Head of caudate nucleus (tissue), 42 donors: Measurements from ENCODE around the gene CDHR5.
"Not testable (repeated sequence)": the region's sequence is repeated elsewhere in the genome, so short reads cannot be mapped to it uniquely, and the experiment has no call there.

Experiments
- DNase-seq, 42 donors: peaks; one replicate each; pipeline versions ENCODE4 v3.0.0 to v3.0.0-alpha.2; 2020 to 2021; ENCODE audit warnings: mixed read lengths in 7 of 42
- intact Hi-C: fragments of 100-400 bp; cut with DNase I; formaldehyde crosslinking; loops from one replicate; pipeline ENCODE4 v1.15.0; 2022

The CDHR5 gene, protein sequence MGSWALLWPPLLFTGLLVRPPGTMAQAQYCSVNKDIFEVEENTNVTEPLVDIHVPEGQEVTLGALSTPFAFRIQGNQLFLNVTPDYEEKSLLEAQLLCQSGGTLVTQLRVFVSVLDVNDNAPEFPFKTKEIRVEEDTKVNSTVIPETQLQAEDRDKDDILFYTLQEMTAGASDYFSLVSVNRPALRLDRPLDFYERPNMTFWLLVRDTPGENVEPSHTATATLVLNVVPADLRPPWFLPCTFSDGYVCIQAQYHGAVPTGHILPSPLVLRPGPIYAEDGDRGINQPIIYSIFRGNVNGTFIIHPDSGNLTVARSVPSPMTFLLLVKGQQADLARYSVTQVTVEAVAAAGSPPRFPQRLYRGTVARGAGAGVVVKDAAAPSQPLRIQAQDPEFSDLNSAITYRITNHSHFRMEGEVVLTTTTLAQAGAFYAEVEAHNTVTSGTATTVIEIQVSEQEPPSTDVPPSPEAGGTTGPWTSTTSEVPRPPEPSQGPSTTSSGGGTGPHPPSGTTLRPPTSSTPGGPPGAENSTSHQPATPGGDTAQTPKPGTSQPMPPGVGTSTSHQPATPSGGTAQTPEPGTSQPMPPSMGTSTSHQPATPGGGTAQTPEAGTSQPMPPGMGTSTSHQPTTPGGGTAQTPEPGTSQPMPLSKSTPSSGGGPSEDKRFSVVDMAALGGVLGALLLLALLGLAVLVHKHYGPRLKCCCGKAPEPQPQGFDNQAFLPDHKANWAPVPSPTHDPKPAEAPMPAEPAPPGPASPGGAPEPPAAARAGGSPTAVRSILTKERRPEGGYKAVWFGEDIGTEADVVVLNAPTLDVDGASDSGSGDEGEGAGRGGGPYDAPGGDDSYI

GRCh38 chr11:624705-625635 is at the start of gene CDHR5:
Gene CDHR5 (minus strand): TSS chr11:624955. CDS start chr11:624902, 53 bp downstream.
- no peak for DNase-seq
- intact Hi-C loops = no loop called here

DNA sequence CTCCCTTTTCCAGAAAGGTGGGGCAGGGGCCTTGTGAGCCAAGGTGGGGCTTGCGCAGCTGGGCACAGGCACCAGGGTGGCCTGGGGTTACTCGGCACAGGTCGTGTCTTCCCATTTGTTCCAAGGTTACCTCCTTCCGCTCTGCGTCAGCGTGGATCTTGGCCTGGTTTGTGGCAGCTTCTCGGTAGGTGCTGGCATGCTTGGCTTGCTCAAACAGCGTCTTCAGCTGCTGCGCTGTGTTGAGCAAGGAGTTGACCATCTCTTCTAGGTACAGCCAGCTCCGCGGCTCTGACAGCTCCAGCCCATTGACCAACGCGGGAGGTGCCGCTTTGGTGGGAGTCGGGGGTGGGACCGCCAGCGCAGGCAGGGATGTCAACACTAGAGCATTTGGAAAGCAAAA is 49.7 kb upstream of the CDHR5 start:
- intact Hi-C loops = no loop called here
- no peak for DNase-seq

GRCh38 chr11:673866-674265 is 49.1 kb upstream of the CDHR5 start:
- intact Hi-C loops = no loop called here
- no peak for DNase-seq

- intact Hi-C loops = no loop called here
- peak in 8 of 42 donors; percentile 24 to 53 (median 31) for DNase-seq
Measured at GRCh38 chr11:665704-666281, 41.0 kb upstream of the CDHR5 start.

DNA sequence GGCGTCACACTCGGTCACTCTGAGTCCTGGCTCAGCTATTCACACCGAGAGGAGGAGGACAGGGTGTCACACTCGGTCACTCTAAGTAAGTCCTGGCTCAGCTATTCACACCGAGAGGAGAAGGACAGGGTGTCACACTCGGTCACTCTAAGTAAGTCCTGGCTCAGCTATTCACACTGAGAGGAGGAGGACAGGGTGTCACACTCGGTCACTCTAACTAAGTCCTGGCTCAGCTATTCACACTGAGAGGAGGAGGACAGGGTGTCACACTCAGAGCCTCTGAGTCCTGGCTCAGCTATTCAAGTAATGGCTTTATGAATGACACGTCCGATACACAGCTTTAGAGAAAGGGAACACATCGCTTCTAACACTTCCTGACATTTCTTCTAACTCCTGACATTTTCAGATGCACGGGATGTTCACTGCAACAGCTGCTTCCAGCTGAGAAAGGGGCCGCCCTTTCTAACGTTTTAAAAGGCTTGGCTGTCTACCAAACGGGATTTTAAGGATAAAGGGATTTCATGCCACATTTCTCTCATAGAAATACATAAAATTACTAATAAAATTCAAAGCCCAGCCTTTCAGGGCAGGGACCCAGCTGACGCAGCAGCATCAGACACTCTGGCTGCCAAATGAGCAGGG is 40.4 kb upstream of the CDHR5 start:
- peak in 1 of 42 donors; percentile 24 for DNase-seq
- intact Hi-C loops = no loop called here

DNA sequence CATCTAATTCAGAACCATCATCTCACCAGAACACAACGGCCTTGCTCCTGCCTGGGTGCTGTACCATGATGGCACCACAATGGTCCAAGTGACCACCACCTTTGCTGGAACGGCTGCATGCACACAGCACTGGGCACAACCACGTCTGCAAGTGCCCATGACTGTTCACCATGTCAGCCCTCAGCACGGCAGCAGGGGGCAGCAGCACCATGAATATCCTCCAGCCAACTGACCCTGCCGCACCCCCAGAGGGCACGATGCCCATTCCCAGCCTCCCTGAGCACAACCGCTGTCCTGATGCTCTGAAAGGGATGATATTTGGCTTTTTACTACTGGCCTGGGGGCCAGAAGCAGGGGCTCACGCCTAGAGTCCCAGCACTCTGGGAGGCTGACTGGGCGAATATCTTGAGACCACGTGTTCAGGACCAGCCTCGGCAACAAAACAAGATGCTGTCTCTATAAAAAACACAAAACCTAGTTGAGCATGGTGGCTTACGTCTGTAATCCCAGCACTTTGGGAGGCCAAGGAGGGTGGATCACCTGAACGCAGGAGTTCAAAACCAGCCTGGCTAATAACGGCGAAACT is 38.0 kb upstream of the CDHR5 start:
- peak; percentile 49 to 90 (median 76) for DNase-seq
- intact Hi-C loops = loop anchor here (5.0 kb wide), 1 partner anchor 60 kb away; no protein-coding TSS in a partner anchor

- DNase-seq = no peak
- intact Hi-C loops = loop anchor here (5.0 kb wide), 1 partner anchor 61 kb away; no protein-coding TSS in a partner anchor
Measured at GRCh38 chr11:660681-661444, 36.1 kb upstream of the CDHR5 start.

DNA sequence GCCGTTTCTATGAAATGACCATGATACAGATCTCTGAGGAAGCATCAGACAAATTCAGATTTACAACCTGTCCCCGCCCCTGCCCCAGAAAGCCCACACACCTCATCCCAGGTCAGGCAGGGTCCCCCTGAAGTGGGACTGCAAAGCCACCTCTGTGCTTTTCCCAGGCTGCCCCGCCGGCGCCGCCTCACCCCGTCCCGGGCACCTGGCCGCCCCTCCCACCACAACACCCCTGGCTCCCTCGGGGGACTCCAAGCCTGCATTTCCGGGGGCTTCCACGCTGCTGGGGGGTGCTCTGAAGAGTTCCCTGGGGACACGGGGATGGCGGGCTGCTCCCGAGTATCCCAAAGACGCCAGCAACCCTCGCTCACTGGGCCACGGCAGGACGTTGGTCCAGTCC is 35.5 kb upstream of the CDHR5 start:
- intact Hi-C loops = loop anchor here (5.0 kb wide), 1 partner anchor 62 kb away; no protein-coding TSS in a partner anchor
- DNase-seq = no peak

DNA sequence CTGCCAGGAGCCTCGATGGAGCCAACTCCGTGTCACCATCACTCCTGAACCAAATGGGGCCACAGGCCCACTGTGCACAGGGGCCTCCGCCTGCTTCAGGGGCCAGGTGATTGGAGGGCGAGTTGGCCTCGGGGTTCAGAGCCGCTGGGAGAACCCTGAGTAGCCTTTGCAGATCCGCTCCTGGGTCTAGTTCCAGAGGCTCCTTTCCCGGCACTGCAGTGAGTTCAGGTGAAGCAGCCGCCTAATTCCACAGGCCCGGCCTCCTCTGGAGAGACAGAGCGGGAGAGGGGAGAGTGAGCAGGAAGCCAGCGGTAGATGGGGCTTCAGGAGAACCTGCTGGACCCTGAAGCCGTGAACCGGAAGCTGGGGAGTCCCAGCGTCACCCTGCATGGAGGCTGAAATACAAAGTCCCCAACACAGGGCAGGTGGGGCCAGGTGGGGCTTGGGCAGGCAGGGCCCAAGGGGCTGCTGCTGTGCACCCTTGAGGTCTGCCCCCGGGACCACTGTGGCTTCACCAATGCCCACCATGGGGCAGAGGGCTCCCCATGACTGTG is 34.9 kb upstream of the CDHR5 start:
- intact Hi-C loops = loop anchor here (5.0 kb wide), 1 partner anchor 63 kb away; no protein-coding TSS in a partner anchor
- DNase-seq = no peak

- intact Hi-C loops = no loop called here
Measured at GRCh38 chr11:657691-658126, 33.0 kb upstream of the CDHR5 start.

GRCh38 chr11:656866-657265 is 32.1 kb upstream of the CDHR5 start:
- DNase-seq = no peak
- intact Hi-C loops = no loop called here

More at GRCh38 chr11:657691-658126, 33.0 kb upstream of the CDHR5 start:
- no peak for DNase-seq

GRCh38 chr11:656426-656825 is 31.7 kb upstream of the CDHR5 start:
- no peak for DNase-seq

GRCh38 chr11:655036-655726 is 30.4 kb upstream of the CDHR5 start:
- DNase-seq = no peak
- intact Hi-C loops = no loop called here

More at GRCh38 chr11:656426-656825, 31.7 kb upstream of the CDHR5 start:
- intact Hi-C loops = no loop called here

DNA sequence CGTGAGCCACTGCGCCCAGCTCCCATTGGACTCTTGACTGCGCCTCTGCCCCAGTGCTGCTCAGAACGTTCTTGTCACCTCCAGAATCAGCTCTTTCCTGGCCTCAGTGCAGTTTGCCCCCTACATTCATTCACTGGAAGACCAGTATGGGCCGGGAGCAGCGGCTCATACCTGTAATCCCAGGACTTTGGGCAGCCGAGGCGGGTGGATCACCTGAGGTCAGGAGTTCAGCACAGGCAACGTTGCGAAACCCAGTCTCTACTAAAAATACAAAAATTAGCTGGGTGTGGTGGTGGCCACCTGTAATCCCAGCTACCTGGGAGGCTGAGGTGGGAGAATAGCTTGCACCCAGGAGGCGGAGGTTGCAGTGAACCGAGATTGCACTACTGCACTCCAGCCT is 29.7 kb upstream of the CDHR5 start:
- DNase-seq, intact Hi-C loops: not testable (repeated sequence)

- no peak for DNase-seq
- intact Hi-C loops = no loop called here
Measured at GRCh38 chr11:653837-654236, 29.1 kb upstream of the CDHR5 start.

DNA sequence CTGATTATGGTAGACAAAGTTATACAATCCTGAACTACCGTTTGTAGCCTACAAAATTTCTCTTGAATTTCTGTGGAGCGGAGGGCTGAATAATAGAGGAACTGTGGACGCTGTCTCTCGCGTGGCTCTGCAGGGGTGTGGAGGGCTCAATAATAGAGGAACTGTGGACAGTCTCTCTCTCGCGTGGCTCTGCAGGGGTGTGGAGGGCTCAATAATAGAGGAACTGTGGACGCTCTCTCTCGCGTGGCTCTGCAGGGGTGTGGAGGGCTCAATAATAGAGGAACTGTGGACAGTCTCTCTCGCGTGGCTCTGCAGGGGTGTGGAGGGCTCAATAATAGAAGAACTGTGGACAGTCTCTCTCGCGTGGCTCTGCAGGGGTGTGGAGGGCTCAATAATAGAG is 28.4 kb upstream of the CDHR5 start:
- intact Hi-C loops, DNase-seq: not testable (repeated sequence)
